NCI-H748 treated with DMSO at 0.1 percent for 48 hours (cell line): ENCODE measurements around the gene CTLA4.

Experiments
- DNase-seq: peaks from one replicate; lab custom pipeline; 2025; lab: John Stamatoyannopoulos, UW

The CTLA4 gene

GRCh38 chr2:203867561-203868200, at the start of gene CTLA4:
CTLA4 (plus strand) TSS chr2:203867771; CDS start chr2:203867943, 172 bp downstream.
- DNase-seq: no peak

- no peak for DNase-seq
These were observed 48.9 kb upstream of the CTLA4 start for GRCh38 chr2:203818656-203819055.

DNA sequence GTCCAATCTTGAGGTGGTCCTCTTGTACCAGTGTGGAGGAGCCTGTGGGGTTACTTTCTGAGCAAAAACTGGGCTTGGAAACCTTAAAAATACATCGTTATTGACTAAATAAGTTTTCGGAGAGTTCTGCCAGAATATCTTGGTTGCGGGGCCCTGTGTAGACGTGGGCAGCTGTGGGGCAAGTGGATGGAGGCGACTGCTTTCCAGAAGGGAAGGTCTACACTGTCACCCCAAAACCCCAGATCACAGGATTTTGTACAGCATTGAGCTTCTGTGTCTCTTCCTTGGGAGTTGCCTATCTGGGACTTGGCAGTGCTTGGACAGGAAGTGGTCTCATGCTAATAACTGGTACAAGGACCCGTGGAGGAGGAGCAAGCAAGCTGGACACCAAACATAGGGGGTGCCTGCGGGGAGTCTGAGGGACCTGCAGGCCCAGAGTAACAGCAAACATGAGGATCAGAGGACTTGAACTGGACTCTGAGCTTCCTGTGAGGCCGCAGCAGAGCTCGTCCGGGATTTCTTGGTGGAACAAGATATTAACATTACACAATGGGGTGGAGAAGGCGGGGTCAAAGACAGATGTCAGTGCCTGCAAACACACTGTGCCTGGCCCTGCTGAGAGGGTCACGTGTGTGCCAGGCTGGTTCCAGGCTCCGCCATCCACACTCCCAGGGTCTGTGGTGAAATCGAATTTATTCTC, 48.0 kb upstream of the CTLA4 start:
- no peak for DNase-seq

GRCh38 chr2:203820969-203821368, 46.6 kb upstream of the CTLA4 start:
- DNase-seq: no peak

GRCh38 chr2:203822240-203822639, 45.3 kb upstream of the CTLA4 start:
- DNase-seq: no peak

- no peak for DNase-seq
These were observed 44.4 kb upstream of the CTLA4 start for GRCh38 chr2:203823173-203823572.

GRCh38 chr2:203824057-203824456, 43.5 kb upstream of the CTLA4 start:
- DNase-seq: no peak

DNA sequence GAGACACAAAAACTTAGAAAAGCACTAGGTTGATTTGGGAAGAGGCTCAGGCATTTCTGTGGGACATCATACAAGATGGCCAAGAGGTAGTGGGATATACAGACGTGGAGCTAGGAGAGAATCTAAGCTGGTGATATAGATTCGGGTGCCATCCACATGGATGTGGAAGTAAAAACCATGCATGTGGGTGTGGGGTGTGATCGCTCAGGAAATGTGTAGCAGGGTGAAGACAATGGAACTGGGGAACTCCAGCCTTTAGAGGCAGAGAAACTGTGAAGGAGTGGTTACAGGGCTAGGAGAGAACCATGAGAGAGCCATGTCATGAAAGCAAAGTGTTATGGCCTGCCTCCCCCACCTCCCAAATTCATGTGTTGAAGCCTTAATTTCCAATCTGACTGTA, 43.0 kb upstream of the CTLA4 start:
- no peak for DNase-seq

- no peak for DNase-seq
These were observed 40.9 kb upstream of the CTLA4 start for GRCh38 chr2:203826704-203827103.

GRCh38 chr2:203830304-203831055, 37.1 kb upstream of the CTLA4 start:
- DNase-seq: no peak

- no peak for DNase-seq
These were observed 32.2 kb upstream of the CTLA4 start for GRCh38 chr2:203835420-203835819.

- no peak for DNase-seq
These were observed 31.4 kb upstream of the CTLA4 start for GRCh38 chr2:203835892-203836800.

DNA sequence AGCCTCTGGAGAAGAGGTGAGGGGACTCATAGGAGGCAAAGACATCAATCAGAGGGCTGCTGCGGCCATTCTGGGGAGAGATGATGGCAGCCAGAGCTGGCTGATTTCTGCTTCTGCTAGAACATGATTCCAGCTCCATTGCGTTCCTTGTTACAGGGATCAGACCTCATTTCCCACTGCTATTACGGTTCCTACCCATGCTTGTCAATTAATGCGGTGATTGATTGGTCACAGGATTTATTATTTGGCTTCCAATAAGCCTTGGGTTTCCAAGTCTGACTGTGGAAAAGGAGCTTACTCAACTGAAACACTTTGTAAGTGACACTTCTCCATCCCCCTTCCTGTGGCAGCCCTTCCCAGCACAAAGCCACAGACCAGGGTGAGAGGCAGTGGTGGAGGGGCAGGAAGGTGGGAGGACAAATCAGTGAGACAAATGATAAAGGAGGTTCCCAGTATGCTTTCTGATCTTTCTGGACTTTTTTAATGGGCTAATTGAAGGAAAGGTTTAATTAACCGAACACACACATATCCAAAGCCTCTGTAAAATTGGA, 26.8 kb upstream of the CTLA4 start:
- no peak for DNase-seq

GRCh38 chr2:203841654-203842053, 25.9 kb upstream of the CTLA4 start:
- DNase-seq: no peak

DNA sequence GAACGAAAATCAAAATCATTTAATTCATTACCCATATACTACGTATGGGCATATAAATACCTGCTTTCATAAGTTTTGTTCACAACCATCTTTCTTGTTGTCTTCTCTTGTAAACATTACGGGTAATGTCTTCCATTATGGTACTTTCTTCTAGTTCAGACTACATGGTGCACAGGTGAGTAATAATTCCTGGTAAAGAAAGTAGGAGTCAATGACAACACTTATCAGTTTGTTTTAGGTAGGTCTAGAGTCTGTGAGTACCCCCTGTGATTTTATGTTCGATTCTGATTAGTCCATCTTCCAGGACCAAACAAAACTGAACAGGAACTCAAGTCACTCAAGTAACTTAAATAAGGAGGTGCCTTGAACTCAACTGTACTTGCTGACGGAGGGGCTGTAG, 25.2 kb upstream of the CTLA4 start:
- no peak for DNase-seq

DNA sequence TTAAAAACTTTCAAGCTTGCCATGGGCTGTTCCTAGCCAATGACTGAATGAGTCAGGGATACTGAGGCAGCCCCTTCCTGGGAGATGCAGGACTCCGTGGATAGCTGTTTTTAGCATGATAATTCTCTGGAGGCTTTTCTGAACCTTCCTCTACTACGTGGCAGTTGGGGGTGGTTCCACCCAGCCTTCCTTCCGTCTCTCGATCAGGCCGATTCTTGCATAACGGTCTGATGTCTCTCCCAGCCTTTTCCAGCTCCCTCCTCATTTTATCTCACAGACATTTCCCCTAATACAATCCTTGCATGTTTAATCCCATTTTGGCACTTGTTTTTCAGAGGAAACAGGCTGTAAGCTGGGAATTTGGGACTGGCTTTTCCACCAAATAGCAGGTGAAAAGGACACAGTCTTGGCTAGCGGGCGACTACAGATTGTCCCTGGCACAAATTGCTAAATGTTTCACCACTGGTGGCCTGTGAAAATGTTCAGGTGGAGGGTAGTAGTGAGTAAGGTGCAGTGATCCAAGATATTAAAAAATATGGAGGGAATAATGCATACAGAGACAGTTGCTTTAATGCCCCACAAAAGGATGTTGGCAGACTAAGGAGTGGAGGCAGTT, 21.0 kb upstream of the CTLA4 start:
- DNase-seq: no peak

DNA sequence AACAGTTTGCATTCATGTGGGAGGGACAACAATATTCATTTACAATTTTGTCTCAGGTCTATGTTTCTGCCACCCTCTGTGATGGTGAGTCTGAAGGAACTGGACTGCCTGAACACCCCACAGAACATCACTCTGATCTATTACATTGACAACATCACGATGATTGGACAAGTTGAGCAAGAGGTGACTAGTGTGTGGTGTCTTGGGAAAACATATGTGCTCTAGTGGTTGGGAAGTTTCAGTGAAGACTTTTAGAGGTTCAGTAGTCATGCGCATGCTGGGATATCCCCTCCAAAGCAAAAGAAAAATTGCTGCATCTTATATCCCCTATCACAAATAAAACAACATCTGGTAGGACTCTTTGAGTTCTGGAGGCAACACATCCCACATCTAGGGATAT, 18.6 kb upstream of the CTLA4 start:
- DNase-seq: no peak

DNA sequence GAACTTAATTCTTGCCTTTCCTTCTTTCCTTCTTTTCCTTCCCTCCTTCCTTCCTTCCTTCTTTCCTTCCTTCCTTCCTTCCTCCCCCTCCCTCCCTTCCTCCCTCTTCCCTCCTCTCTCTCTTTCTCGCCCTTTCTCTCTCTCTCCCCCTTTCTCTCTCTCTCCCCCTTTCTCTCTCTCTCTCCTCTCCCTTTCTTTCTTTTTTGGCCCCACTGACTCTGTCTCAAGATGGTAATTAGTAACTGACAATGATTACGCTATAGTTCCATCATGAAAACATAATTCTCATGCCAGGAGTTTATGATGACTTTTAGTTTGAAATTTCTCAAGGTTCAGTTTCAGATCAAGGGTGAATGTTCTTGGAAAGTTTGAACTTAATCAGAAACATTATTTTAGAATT, 14.8 kb upstream of the CTLA4 start:
- no peak for DNase-seq

GRCh38 chr2:203853271-203853670, 14.3 kb upstream of the CTLA4 start:
- no peak for DNase-seq

DNA sequence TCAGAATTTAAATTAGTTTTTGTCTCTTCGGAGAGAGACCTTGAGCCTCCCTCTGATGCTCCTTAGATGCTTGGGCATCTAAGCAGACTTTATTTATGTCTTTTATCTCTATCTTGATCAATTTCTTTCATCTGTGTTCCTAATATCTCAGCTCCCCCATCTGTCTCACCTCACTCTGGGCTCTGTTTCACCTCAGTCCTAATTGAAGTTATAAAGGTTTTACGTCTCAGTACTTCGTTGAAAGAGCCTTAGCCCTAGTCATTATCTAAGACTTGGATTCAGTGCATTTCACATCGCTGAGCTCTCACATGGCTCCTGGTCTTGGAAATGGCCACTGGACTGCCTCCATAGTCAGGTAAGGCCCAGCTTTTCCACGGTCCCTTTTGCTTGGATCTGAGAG, 13.8 kb upstream of the CTLA4 start:
- DNase-seq: no peak

GRCh38 chr2:203855274-203855673, 12.3 kb upstream of the CTLA4 start:
- no peak for DNase-seq
